NCI-H510A (cell line): ENCODE results near the gene DPH1.

Experiments used
- DNase-seq: peaks from one replicate; lab custom pipeline; 2025; lab: John Stamatoyannopoulos, UW

DPH1 gene

DNA sequence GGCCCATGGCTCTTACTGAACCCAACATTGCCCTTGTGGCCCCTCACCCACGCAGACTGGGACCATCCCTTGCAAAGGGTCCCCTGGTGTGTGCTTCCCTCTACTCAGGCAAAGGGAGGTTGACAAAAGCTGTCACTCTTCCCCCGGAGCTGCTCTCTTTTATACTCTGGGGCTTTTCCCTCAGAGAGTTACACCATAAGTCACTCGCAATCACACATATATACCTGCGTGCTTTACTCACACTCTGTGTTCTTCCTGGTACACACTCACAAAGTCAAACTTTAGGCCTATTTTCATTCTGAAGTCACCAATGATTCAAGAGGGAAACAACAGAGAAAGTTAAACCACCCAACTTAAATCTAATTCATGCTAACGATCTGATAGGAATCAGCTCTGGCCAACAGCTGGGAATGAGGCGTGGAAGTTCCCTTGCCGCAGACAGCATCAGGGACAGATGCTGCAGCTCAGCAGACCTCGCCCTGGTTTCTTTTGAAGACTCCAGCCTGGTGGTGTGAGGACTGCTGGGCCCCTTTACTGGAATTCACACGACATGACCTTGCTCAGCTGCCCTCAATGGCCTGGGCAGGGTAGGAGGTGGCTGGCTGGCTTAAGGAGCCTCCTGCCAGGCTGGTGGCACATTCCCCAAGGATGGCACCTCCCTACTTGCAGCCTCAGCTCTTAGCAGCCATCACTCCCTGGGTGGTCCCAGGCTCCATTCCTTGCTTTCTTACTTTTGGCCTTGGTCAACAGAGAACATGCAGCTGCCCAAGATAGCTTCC lies 52.2 kb downstream of the DPH1 start:
- no peak for DNase-seq

DNA sequence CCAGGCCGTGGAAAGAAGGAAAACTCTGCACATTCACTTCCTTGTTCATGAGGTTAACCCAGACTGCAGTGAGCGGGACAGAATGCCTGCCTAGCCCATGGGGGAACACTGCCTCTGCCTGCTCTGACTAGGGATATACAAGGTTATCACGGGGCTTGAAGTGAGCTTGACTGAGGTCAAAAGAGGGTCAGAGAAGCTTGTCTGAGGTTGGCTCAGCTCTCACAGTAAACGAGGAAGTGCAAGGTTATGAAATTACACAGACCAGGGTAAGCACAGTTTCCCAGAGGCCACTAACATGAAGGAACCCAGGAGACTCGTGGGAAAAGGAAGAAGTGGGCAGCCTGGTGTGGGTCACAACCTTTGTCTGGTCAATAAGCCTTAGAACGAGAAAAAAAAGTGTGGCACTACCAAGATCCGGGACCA lies 53.7 kb downstream of the DPH1 start:
- DNase-seq = no peak

DNA sequence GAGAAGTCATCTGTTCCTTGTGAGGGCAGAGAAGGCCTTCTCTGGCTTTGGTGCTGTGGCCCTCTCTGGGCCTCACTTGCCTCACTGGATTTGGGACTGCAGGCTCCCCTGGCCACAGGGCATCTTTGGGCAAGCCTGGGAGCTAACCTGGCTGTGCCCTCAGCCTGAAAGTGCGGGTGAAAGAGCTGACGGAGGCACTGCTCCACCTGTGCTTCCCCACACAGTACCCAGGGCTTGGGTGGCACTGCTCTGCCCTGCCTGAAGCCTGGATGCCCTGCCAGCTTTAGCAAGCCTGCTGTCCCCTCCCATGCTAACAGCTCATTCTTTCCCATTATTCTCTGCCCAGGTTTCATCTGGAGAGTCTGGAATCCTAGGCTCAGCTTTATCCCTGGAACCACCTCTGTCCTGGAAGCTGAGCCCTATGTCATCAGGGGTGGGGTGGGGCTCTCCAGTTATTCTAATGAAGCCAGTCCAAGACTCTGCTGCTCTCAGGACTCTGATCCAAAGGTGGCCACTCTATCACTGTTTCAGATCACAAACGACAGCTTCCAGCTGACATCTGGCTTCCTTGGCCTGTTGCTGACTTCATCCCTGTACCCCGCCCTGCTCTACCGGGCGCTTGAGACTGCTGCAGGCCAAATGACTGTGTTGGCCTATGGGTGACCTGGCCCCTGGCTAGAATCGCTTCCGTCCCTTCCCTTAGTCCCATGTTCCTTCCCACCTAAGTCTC lies 54.2 kb downstream of the DPH1 start:
- DNase-seq = no peak

DNA sequence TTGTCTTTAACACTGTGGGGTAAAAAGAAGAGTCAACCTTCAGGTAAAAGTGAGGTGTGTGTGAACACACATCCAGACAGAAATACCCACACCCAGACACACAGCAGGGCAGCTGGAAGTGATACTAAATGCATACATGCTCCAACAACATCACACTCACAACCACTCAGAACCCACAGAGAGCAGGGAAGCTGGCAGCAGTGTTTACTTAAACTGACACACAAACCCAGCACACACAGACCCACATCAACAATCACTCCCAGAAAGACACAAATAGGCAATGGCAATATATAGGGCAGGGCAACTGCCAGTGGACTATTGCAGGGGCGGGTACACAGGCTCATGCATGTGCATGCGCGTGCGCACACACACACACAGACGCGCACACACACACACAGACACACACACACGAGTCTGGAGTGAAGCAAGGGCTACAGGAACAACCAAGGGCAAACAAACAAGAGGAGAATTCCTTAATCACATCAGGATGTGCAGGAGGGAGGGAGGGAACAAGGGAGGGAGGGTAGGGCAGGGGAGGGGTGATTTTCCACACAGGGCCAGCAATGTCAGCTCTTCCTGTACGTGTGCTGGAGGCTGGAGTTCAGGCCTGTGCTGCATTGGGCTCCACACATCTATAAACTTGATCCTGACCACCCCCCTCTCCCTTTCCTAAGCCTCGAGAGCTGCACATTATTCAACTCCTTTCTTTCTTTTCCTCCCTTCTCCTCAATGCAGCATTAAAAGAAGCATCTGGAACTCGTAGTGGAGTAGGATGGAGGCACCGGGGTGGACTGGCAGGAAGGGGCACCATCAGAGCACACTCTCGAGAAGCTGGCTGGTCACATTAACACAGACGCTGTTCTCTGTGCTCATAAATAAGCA lies 55.1 kb downstream of the DPH1 start:
- no peak for DNase-seq

DNA sequence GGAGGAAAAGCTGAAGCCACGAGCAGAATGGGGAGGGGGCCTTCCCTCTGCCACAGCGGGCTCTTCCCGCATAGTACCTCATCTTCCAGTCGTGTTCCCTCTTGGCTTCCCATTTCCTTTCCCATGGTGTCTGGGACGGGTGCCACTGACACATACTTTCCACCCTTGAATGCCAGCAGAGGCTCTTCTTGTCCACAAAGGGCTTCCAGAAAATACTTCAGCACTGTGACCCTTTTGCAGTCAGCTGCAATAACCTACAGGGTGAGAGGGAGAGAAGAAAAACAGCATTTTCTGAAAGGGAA lies 55.6 kb downstream of the DPH1 start:
- no peak for DNase-seq

DNA sequence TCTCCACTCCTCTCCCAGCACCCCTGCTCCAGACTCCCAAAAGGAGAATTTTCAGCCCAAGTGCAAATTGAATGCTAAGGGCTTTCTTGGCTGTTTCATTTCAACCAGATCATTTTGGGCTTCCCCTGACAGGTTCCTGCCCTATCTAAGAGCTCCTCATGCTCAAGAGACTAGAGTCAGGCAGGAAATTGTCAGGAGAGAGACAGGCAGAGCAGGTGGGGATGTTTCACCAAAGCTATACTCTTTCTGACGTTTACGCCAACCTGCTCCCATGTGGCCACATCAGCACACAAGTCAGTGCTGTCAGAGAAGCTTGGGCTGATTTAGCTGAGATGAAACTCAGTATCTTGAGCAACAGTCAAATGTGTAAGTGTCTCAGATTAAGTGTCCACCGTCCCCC lies 56.4 kb downstream of the DPH1 start:
- no peak for DNase-seq

DNA sequence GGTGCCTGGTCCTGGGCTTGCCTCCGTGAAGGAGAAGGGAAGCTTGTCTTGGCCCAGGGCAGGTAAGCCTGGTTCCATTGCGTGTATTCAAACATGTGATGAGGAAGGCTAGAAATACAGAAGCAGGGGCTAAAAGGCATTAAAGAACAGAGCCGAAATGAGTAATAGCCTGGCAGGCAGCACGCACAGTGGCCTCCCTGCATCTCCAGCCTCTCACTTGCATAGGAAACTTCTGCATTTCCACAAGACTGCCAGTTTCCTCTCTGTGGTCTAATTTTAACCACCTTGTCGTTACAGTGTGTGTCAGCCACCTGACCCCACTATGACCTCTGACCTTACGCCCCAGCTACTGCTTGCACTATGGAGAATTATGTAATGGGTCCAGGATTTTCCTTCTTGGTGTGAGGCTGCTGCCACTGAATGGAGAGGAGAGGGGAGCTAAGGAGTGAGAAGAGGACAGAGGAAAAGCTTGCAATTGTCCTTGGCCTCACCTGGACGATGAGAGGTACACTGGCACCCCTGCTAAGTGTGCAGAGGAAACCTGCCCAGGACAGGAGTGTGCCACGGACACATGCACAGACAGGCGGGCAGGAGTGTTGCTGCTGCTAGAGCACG lies 57.8 kb downstream of the DPH1 start:
- no peak for DNase-seq

DNA sequence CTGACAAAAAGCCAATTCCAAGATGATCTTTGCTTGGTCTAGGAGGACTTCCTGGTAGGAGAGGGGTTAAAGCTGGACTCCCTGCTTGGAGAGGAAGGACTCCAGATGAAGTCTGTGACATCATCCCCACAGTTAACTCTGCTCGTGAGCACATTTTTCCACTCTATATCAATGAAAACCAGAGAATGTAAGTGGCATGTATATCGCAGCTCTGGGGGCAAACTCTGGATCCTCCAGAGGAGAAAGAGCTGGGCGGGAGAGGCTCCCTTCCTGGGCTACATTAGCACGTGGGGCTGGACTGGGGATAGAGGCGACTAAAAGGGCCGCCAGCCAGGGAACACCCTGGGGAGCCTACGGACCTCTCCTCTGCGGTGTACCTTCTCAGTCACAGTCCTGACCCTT lies 59.1 kb downstream of the DPH1 start:
- no peak for DNase-seq

DNA sequence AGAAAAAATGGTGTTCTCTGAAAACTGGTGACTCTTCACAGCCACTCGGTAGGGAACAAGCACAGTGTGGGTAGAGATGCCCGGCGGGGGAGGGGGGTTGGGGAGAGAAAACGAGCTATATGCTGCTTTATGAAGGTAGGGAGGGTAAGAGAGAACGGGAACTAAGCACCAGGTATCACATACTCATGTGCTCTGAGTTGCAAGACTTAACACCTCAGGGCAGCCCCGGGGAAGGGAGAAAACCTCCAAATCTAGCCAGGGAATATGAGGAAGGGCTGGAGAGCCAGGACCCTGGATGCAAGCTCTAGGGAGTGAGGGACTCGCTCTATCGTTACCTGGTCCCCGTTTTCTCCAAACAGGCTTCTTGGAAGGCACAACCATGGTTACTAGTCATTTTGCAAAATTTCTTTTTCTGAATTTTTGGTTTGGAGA lies 60.3 kb downstream of the DPH1 start:
- no peak for DNase-seq

DNA sequence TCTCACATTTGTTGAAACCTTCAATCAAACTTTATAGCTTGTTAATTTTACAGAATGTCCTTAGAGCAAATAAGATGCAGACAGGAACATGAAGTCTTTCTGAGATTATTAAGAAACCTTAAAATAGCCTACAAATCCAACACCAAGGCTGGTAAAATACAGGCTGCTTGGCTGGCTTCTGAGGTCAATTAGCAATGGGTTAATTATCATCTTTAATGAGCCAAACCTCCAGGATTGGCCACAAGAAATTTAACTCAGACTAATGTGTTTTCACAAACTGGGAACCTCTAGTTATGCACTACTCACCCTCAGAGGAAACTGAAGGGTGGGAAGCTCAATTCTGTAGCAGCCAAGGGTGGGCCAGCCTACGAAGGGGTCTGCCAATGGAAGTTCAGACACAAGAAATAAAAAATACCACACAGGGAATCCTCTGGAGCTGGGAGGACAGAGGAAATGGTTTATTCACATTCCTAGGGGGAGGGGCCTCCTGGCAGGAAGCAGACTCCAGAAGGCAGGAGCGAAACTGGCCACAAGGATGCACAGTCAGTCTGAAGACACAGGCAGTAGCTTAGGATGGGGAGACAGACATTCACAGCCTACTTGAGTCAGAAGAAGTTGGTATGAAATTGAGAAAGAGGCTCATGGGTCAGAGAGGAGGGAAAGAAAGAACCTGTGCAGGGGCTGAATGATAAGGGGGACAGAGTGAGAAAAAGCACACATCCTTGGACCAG lies 61.0 kb downstream of the DPH1 start:
- no peak for DNase-seq

DNA sequence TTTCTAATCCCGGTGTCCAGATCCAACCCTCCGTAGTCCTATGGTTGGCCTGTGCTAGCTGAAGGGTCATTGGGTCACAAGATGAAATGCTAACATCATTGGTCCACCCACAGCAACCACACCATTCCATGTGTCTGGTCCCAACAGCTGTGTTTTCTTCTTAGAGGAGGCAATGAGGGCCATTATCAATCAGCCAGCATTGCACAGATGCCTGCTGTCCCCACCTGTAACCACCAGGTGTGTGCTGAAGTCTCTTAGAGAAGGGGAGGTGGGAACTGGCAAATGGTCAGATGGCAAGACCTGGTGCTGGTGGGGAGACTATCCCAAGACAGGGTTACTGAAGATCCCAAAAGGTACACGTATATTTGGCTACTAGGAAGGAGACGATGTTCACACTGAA lies 62.3 kb downstream of the DPH1 start:
- DNase-seq = no peak

DNA sequence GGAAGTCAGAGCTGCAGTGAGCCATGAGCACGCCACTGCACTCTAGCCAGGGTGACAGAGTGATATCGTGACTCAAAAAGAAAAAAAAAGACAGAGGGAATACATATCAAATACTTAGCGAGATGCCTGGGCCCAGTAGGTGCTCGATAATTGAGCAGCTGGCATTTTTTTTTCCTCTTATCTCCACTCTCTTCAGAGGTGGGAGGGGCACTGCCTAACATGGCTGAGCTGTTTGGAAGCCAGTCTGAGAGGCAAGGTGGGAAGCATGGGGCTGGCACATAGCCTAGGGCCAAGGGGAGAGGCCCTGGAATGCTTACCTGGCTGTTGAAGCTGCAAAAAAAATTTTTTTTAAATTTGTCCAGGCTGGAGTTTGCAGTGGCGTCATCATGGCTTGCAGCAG lies 63.4 kb downstream of the DPH1 start:
- no peak for DNase-seq
